ENCODE data around the gene POLR2E. TPM values are rescaled to one million over a fixed set of nuclear protein-coding genes. Genes with fewer than 3 reads are reported as not detected.

The POLR2E gene
- total RNA-seq, 1 donor from 2014 or later, result 87.1 TPM

DNA sequence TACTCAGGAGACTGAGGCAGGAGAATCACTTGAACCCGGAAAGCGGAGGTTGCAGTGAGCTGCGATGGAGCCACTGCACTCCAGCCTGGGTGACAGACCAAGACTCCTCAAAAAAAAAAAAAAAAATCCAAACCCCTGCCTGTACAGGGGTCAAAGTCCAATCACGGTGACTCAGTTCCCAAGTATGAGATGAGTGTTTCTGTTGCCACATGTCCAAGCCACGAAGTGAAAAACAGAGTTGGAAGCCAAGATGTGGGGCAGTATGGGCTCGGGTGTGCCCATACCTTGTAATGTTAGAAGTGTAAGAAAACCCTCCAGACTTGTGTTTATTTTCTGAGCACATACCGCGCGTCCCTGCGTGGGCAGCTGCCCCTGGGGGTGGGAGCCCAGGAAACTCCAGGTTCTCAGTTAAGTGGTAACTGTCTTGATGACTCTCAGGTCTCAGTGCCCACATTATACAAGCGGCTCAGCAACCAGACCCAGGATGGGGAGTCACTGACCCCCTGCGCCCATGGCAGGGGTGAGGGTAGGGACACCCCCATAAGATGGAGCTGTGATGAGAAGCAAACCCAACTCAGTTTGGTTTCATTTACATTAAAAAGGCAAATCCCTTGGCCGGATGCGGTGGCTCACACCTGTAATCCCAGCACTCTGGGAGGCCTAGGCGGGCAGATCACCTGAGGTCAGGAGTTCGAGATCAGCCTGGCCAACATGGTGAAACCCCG lies 7.4 kb upstream of the POLR2E start:
- no peaks in the 10 kb centered on the region for H3K27me3 ChIP-seq (ENCODE audit: control insufficient read depth, insufficient read depth, low read length)
- no peak overlapping the region for H3K4me3 ChIP-seq (ENCODE audit: low read depth, low read length)
- TF ChIP-seq, protein P1, sequence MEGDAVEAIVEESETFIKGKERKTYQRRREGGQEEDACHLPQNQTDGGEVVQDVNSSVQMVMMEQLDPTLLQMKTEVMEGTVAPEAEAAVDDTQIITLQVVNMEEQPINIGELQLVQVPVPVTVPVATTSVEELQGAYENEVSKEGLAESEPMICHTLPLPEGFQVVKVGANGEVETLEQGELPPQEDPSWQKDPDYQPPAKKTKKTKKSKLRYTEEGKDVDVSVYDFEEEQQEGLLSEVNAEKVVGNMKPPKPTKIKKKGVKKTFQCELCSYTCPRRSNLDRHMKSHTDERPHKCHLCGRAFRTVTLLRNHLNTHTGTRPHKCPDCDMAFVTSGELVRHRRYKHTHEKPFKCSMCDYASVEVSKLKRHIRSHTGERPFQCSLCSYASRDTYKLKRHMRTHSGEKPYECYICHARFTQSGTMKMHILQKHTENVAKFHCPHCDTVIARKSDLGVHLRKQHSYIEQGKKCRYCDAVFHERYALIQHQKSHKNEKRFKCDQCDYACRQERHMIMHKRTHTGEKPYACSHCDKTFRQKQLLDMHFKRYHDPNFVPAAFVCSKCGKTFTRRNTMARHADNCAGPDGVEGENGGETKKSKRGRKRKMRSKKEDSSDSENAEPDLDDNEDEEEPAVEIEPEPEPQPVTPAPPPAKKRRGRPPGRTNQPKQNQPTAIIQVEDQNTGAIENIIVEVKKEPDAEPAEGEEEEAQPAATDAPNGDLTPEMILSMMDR (IDR thresholded peaks at IDR 0.05; ENCODE audit: insufficient read depth, low read length, severe bottlenecking), result no peak
- peaks cover 6% of the 10 kb centered on the region for H3K36me3 ChIP-seq (ENCODE audit: control insufficient read depth, insufficient read depth, low read length)
- FAIRE-seq, result peak; percentile 40
- DNase-seq (ENCODE audit: low read depth), result peak; percentile 100

DNA sequence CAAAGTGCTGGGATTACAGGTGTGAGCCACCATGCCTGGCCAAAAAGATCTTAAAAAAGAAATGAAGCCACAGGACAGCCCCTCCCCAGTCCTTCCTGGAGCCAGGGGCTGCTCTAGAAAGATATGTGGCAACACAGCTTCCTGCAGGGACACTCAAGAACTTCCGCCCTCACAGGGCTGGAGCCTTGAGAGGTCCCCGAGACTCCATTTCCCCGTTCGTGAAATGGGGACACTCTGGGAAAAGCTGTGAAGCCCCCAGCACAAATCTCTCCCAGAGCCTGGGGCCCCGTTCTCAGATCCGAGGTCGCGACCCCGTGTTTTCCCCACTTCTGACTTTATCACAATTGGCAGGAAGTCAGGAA lies 6.1 kb upstream of the POLR2E start:
- TF ChIP-seq, protein P1 (IDR thresholded peaks at IDR 0.05; ENCODE audit: insufficient read depth, low read length, severe bottlenecking), result no peak
- DNase-seq (ENCODE audit: low read depth) (no peak), FAIRE-seq (no peak)
- Histone ChIP-seq H3K27me3 (ENCODE audit: control insufficient read depth, insufficient read depth, low read length) (no peaks in the 10 kb centered on the region), H3K36me3 (ENCODE audit: control insufficient read depth, insufficient read depth, low read length) (peaks cover 3% of the 10 kb centered on the region), H3K4me3 (ENCODE audit: low read depth, low read length) (no peak overlapping the region)

GRCh38 chr19:1098177-1099051 lies 3.2 kb upstream of the POLR2E start:
- no peaks in the 10 kb centered on the region for H3K27me3 ChIP-seq (ENCODE audit: control insufficient read depth, insufficient read depth, low read length)
- TF ChIP-seq, protein P1 (IDR thresholded peaks at IDR 0.05; ENCODE audit: insufficient read depth, low read length, severe bottlenecking), result no peak

DNA sequence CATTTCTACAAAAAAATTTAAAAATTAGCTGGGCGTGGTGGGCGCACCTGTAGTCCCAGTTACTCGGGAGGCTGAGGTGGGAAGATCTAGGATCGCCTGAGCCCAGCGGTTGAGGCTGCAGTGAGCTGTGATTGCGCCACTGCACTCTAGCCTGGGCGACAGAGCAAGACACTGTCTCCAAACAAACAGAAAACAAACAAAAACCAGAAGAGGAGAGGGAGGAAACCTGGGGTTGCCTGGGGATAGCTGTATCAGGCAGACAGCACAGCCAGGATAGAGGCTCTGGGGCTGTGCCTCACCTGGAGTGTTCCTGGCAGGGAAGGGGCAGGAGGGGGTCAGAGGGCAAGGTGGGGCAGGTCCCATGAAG lies 2.6 kb upstream of the POLR2E start:
- no peak overlapping the region for H3K4me3 ChIP-seq (ENCODE audit: low read depth, low read length)
- H3K27me3 ChIP-seq (ENCODE audit: control insufficient read depth, insufficient read depth, low read length), result no peaks in the 10 kb centered on the region
- TF ChIP-seq, protein P1 (IDR thresholded peaks at IDR 0.05; ENCODE audit: insufficient read depth, low read length, severe bottlenecking), result no peak
- peaks cover 9% of the 10 kb centered on the region for H3K36me3 ChIP-seq (ENCODE audit: control insufficient read depth, insufficient read depth, low read length)
- DNase-seq (ENCODE audit: low read depth), result no peak
- FAIRE-seq, result no peak

More at GRCh38 chr19:1098177-1099051, 3.2 kb upstream of the POLR2E start:
- no peak overlapping the region for H3K4me3 ChIP-seq (ENCODE audit: low read depth, low read length)
- DNase-seq (ENCODE audit: low read depth) (peak; percentile 72), FAIRE-seq (no peak)
- peaks cover 4% of the 10 kb centered on the region for H3K36me3 ChIP-seq (ENCODE audit: control insufficient read depth, insufficient read depth, low read length)

GRCh38 chr19:1094655-1094977 lies 559 bp downstream of the POLR2E start:
- no peak for DNase-seq (ENCODE audit: low read depth)
- FAIRE-seq, result no peak
- Histone ChIP-seq H3K27me3 (ENCODE audit: control insufficient read depth, insufficient read depth, low read length) (no peaks in the 10 kb centered on the region), H3K4me3 (ENCODE audit: low read depth, low read length) (peak overlapping the region; percentile 98), H3K36me3 (ENCODE audit: control insufficient read depth, insufficient read depth, low read length) (peaks cover 12% of the 10 kb centered on the region)
- TF ChIP-seq, protein P1 (IDR thresholded peaks at IDR 0.05; ENCODE audit: insufficient read depth, low read length, severe bottlenecking), result no peak
